GM21737 (cell line): ENCODE data around the gene RDH16.
"Not testable (repeated sequence)": the region's sequence is repeated elsewhere in the genome, so short reads cannot be mapped to it uniquely, and the experiment has no call there.

Source experiments
- ATAC-seq: cut with Tn5 transposase; IDR thresholded peaks from one replicate; pipeline ENCODE4 v1.9.1; 2021; ENCODE audit warnings: mild to moderate bottlenecking, moderate library complexity; ENCODE audit not compliant: unreplicated experiment

RDH16 gene

GRCh38 chr12:56954958-56955355 is 2.5 kb downstream of the RDH16 start:
- ATAC-seq = no peak

- no peak for ATAC-seq
Observed at GRCh38 chr12:56954057-56954957, 3.1 kb downstream of the RDH16 start.

- ATAC-seq = no peak
Observed at GRCh38 chr12:56953314-56953713, 4.1 kb downstream of the RDH16 start.

- ATAC-seq = no peak
Observed at GRCh38 chr12:56951582-56952339, 5.6 kb downstream of the RDH16 start.

- ATAC-seq = no peak
Observed at GRCh38 chr12:56948881-56949280, 8.5 kb downstream of the RDH16 start.

GRCh38 chr12:56948457-56948777 is 9.0 kb downstream of the RDH16 start:
- no peak for ATAC-seq

- ATAC-seq = no peak
Observed at GRCh38 chr12:56947633-56948456, 9.6 kb downstream of the RDH16 start.

- no peak for ATAC-seq
Observed at GRCh38 chr12:56943878-56944277, 13.5 kb downstream of the RDH16 start.

GRCh38 chr12:56943374-56943773 is 14.0 kb downstream of the RDH16 start:
- not testable (repeated sequence) for ATAC-seq

- ATAC-seq = no peak
Observed at GRCh38 chr12:56941299-56942017, 15.9 kb downstream of the RDH16 start.

- not testable (repeated sequence) for ATAC-seq
Observed at GRCh38 chr12:56940942-56941298, 16.5 kb downstream of the RDH16 start.

GRCh38 chr12:56935752-56936151 is 21.7 kb downstream of the RDH16 start:
- no peak for ATAC-seq

- no peak for ATAC-seq
Observed at GRCh38 chr12:56935157-56935556, 22.3 kb downstream of the RDH16 start.

GRCh38 chr12:56933826-56934625 is 23.4 kb downstream of the RDH16 start, which contains the start of gene SDR9C7:
SDR9C7 (minus strand) TSS chr12:56934408; CDS start chr12:56934261, 147 bp downstream.
- no peak for ATAC-seq

- no peak for ATAC-seq
Observed at GRCh38 chr12:56932867-56933266, 24.5 kb downstream of the RDH16 start.

- no peak for ATAC-seq
Observed at GRCh38 chr12:56932146-56932545, 25.3 kb downstream of the RDH16 start.

GRCh38 chr12:56931474-56931978 is 25.9 kb downstream of the RDH16 start:
- ATAC-seq = no peak

- ATAC-seq = no peak
Observed at GRCh38 chr12:56930241-56930640, 27.2 kb downstream of the RDH16 start.

GRCh38 chr12:56929780-56930179 is 27.6 kb downstream of the RDH16 start:
- no peak for ATAC-seq

- ATAC-seq = no peak
Observed at GRCh38 chr12:56928262-56928661, 29.1 kb downstream of the RDH16 start.
